ENCODE data around the gene IFI30.

- no peak for TF ChIP-seq CTCF (IDR thresholded peaks at IDR 0.05; ENCODE audit: extremely low read depth in 1 of 2, insufficient read depth in 1 of 2, low read depth in 1 of 2, low read length in 2 of 2)
- TF ChIP-seq GATA2 (IDR thresholded peaks at IDR 0.05; ENCODE audit: insufficient read depth, insufficient read length, low read depth, low read length): no peak
- TF ChIP-seq EZH2 (IDR thresholded peaks at IDR 0.05; ENCODE audit: borderline replicate concordance, low read depth, low read length, severe bottlenecking): peak; percentile 94
- peak; percentile 66 for TF ChIP-seq POLR2A (IDR thresholded peaks at IDR 0.05; ENCODE audit: low read depth, low read length)
- no peak for TF ChIP-seq JUN (IDR thresholded peaks at IDR 0.05; ENCODE audit: borderline replicate concordance, insufficient read depth, insufficient read length, low read depth)
- TF ChIP-seq MAX (IDR thresholded peaks at IDR 0.05; ENCODE audit: insufficient read depth, insufficient read length): no peak
These were observed 19.2 kb downstream of the IFI30 start, which contains the start of gene MPV17L2 for GRCh38 chr19:18192673-18193387.

Data from endothelial cell of umbilical vein (primary cell).